Gastrocnemius medialis (tissue), 4 donors: ENCODE results near the gene DUS4L. TPM values are rescaled to one million over a fixed set of nuclear protein-coding genes. Genes with fewer than 3 reads are reported as not detected.

Experiments used
- ATAC-seq, 2 donors: fragments of 150-250 bp; one replicate each; pipeline ENCODE4 v1.9.1; 2016
- DNase-seq, 2 donors: peaks; one replicate each; pipeline ENCODE4 v3.0.0-alpha.2; 2019
- H3K27ac ChIP-seq, 4 donors: fragments of 200-600 bp; sonication (generic); 1 replicate in 1 of 4; 2 replicates in 3 of 4; pipeline ENCODE4 v1.5.1; 2016 to 2018; ENCODE audit warnings: mild to moderate bottlenecking in 2 of 4, moderate library complexity in 1 of 4
- H3K27me3 ChIP-seq, 3 donors: fragments of 200-600 bp; sonication (generic) in 2 of 3; 1 replicate in 1 of 3; 2 replicates in 2 of 3; pipeline versions ENCODE4 v1.5.1 to v1.6.0; 2016 to 2019; ENCODE audit warnings: mild to moderate bottlenecking in 1 of 3, moderate library complexity in 1 of 3
- H3K36me3 ChIP-seq, 2 donors: fragments of 200-600 bp; sonication (generic) in 1 of 2; one replicate each; pipeline ENCODE4 v1.5.1; 2017 to 2018
- H3K4me1 ChIP-seq, 2 donors: fragments of 200-600 bp; sonication (generic) in 1 of 2; one replicate each; pipeline ENCODE4 v1.5.1; 2016 to 2017; ENCODE audit warnings: mild to moderate bottlenecking in 2 of 2
- H3K4me3 ChIP-seq, 4 donors: fragments of 200-600 bp; sonication (generic) in 3 of 4; 1 replicate in 1 of 4; 2 replicates in 3 of 4; pipeline ENCODE4 v1.5.1; 2016 to 2019; ENCODE audit warnings: mild to moderate bottlenecking in 2 of 4
- H3K9me3 ChIP-seq, 3 donors: fragments of 200-600 bp; sonication (generic) in 2 of 3; 1 replicate in 1 of 3; 2 replicates in 2 of 3; pipeline ENCODE4 v1.5.1; 2016 to 2019
- CTCF ChIP-seq, 5 experiments: fragments of 450-650 bp in 3 of 5; fragments of 200-600 bp in 2 of 5; sonication (generic) in 2 of 5; IDR thresholded peaks in 4 of 5; conservative IDR thresholded peaks in 1 of 5; 1 replicate in 4 of 5; 2 replicates in 1 of 5; pipeline ENCODE4 v1.5.1; 2016 to 2019; ENCODE audit warnings: antibody characterized with exemption in 5 of 5, mild to moderate bottlenecking in 3 of 5, moderate library complexity in 3 of 5
- POLR2A ChIP-seq, 2 donors: fragments of 450-650 bp; IDR thresholded peaks; one replicate each; pipeline ENCODE4 v1.6.1; 2017; ENCODE audit warnings: antibody characterized with exemption in 2 of 2, mild to moderate bottlenecking in 2 of 2, moderate library complexity in 2 of 2
- in situ Hi-C, 4 donors: fragments of 200-750 bp; cut with MboI; loops; one replicate each; pipeline versions ENCODE4 v1.15.0 to v1.8.0; 2017; ENCODE audit warnings: low sequenced_read_pairs in 4 of 4
- intact Hi-C: fragments of 100-400 bp; cut with DNase I; formaldehyde crosslinking; loops from one replicate; pipeline ENCODE4 v1.15.1; 2023; ENCODE audit warnings: low total_unique reads
- total RNA-seq, 4 donors: library from RNA; depleted of rRNA; stranded (reverse); fragments of >200 nt; gene quantifications; one replicate each; pipeline versions ENCODE4 v1.1.0 to v1.2.3, GENCODE V29; 2016

Gene DUS4L
- total RNA-seq, 4 donors from 2014 or later: 3.1 to 5.8 (median 3.6) TPM

GRCh38 chr7:107563081-107563774, 543 bp upstream of the DUS4L start:
- in situ Hi-C loops (loop anchor here in 1 of 4 donors (25.0 kb wide), 1 partner anchor 376 kb away; no protein-coding TSS in a partner anchor), intact Hi-C loops (loop anchor here (1.0 to 10.0 kb wide), 5 partner anchors 17 to 396 kb away; partner anchors contain the start of genes BCAP29, CBLL1 and HBP1)
- Histone ChIP-seq H3K9me3 (no peaks in the 10 kb centered on the region), H3K27ac (peak overlapping the region; percentile 92 to 99 (median 98)), H3K4me3 (peak overlapping the region; percentile 78 to 99 (median 95)), H3K36me3 (no peaks in the 10 kb centered on the region), H3K4me1 (peaks cover 35 to 41% of the 10 kb centered on the region in 2 donors), H3K27me3 (no peaks in the 10 kb centered on the region)
- TF ChIP-seq CTCF (IDR thresholded peaks at IDR 0.05 in 4 of 5, conservative IDR thresholded peaks at IDR 0.05 in 1 of 5): no peak
- no peak for TF ChIP-seq POLR2A (IDR thresholded peaks at IDR 0.05)
- ATAC-seq (peak; percentile 59), DNase-seq (peak in 1 of 2 donors; percentile 26)

DNA sequence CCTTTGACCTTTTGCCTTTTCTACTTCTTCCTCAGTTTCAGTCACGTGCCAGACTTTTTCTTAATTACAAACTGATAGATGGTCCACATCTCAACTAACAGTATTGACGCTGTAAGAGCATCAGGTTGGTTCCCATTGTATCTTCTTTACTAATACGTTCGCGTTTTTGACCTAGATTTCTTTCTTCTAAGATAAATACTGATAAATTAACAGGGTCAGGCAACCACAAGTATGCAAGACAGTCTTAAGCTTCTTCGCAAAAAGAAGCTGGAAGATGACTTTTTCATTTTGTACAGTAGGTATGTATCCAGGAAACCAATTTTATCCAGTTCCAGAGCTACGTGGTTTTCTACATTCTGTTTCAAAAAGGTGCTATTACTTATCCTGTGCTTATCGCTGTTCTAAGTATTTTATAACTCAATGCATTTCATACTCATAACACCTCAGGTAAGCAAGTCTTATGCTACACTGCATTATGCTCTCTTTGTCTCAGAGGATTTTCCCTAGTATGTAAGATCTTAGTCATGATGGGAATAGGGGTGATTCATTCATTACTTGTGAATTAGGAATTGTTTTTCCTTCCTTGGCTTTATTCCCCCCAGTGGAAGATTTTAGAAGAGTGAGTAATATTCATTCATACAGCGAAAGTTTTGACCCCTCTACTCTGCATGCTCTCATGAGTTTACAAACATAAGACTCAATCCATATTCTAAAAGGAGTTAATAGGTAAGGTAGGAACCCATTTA, 955 bp downstream of the DUS4L start:
- no peaks in the 10 kb centered on the region for H3K36me3 ChIP-seq
- peak overlapping the region; percentile 92 to 99 (median 98) for H3K27ac ChIP-seq
- ATAC-seq: no peak
- in situ Hi-C loops: loop anchor here in 1 of 4 donors (25.0 kb wide), 1 partner anchor 377 kb away; no protein-coding TSS in a partner anchor
- no peaks in the 10 kb centered on the region for H3K9me3 ChIP-seq
- peak overlapping the region; percentile 78 to 99 (median 95) for H3K4me3 ChIP-seq
- intact Hi-C loops: loop anchor here (1.0 to 10.0 kb wide), 5 partner anchors 48 to 397 kb away; partner anchors contain the start of genes CBLL1 and HBP1
- TF ChIP-seq CTCF (IDR thresholded peaks at IDR 0.05 in 4 of 5, conservative IDR thresholded peaks at IDR 0.05 in 1 of 5) (no peak), POLR2A (IDR thresholded peaks at IDR 0.05) (no peak)
- no peaks in the 10 kb centered on the region for H3K27me3 ChIP-seq
- DNase-seq: no peak
- peaks cover 33 to 36% of the 10 kb centered on the region in 2 donors for H3K4me1 ChIP-seq

DNA sequence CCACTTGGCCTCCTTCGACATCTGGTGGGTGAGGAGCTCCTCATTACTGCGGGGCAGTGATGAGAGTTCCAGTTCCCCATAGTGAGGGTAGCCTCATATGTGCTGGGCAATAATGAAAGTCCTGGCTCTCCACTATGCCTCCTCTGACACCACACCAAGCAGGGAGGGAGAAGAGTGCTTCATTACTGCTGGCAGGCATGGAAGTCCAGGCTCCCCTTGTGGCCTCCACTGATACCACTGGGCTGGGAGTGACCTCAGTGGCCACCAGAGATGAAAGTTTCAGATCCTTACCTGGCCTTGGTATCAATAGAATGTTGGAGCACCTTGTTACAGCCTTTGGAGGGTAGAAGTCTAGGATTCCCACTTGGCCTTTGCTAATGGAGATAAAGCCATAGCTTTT, 6.5 kb downstream of the DUS4L start:
- Histone ChIP-seq H3K9me3 (no peaks in the 10 kb centered on the region), H3K4me3 (no peak overlapping the region), H3K27ac (no peak overlapping the region), H3K27me3 (no peaks in the 10 kb centered on the region), H3K4me1 (peaks cover 0 to 5% of the 10 kb centered on the region in 2 donors), H3K36me3 (no peaks in the 10 kb centered on the region)
- TF ChIP-seq CTCF (IDR thresholded peaks at IDR 0.05 in 4 of 5, conservative IDR thresholded peaks at IDR 0.05 in 1 of 5): no peak
- no peak for TF ChIP-seq POLR2A (IDR thresholded peaks at IDR 0.05)
- intact Hi-C loops (no loop called here), in situ Hi-C loops (loop anchor here in 1 of 4 donors (25.0 kb wide), 1 partner anchor 383 kb away; no protein-coding TSS in a partner anchor)
- ATAC-seq (no peak), DNase-seq (no peak)

DNA sequence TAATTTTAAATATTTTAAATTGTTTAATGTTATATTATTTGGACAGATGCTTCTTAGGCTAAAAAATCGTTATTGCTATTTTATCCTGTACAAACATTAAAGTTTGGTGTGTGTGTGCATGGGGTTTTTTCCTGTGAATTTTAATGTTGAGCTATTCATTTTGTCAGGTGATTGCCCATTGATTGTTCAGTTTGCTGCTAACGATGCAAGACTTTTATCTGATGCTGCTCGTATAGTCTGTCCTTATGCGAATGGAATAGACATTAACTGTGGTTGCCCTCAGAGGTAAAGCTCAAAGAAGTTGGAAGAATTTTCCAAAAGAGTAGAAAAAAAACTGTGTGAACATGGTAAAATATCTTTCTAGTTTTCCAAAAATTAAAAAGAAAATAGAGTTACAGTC, 9.8 kb downstream of the DUS4L start:
- H3K27ac ChIP-seq: no peak overlapping the region
- no peak overlapping the region for H3K4me3 ChIP-seq
- ATAC-seq (no peak), DNase-seq (no peak)
- H3K4me1 ChIP-seq: peaks cover 0 to 5% of the 10 kb centered on the region in 2 donors
- in situ Hi-C loops: loop anchor here in 1 of 4 donors (25.0 kb wide), 1 partner anchor 386 kb away; no protein-coding TSS in a partner anchor
- intact Hi-C loops: no loop called here
- TF ChIP-seq POLR2A (IDR thresholded peaks at IDR 0.05) (no peak), CTCF (IDR thresholded peaks at IDR 0.05 in 4 of 5, conservative IDR thresholded peaks at IDR 0.05 in 1 of 5) (no peak)
- no peaks in the 10 kb centered on the region for H3K27me3 ChIP-seq
- no peaks in the 10 kb centered on the region for H3K36me3 ChIP-seq
- H3K9me3 ChIP-seq: no peaks in the 10 kb centered on the region
